Keratinocyte (primary cell): ENCODE data around the gene MAML2. TPM values are rescaled to one million over a fixed set of nuclear protein-coding genes. Genes with fewer than 3 reads are reported as not detected.

ENCODE experiments used
- DNase-seq: peaks from one replicate; pipeline ENCODE4 v3.0.0-alpha.2; 2011; ENCODE audit warnings: low read depth, missing footprints, low spot score
- FAIRE-seq: peaks from 2 replicates; lab custom pipeline; 2011; peaks lifted over from hg19 to GRCh38; lab: Jason Lieb, UNC
- H2AFZ ChIP-seq: 2 replicates; pipeline ENCODE4 v1.6.0; 2012; ENCODE audit warnings: low read length, control low read depth, inconsistent platforms; ENCODE audit not compliant: control insufficient read depth
- H3K27ac ChIP-seq: 2 replicates; pipeline ENCODE4 v1.5.1; 2011; ENCODE audit warnings: low read length; ENCODE audit not compliant: control insufficient read depth, insufficient read depth
- H3K27me3 ChIP-seq: 3 replicates; pipeline ENCODE4 v1.6.0; 2011; ENCODE audit warnings: low read length; ENCODE audit not compliant: control insufficient read depth, insufficient read depth; ENCODE audit errors: extremely low read depth
- H3K36me3 ChIP-seq, 2 experiments: 2 replicates in 1 of 2; 3 replicates in 1 of 2; pipeline ENCODE4 v1.5.1; 2011; ENCODE audit warnings: low read length in 2 of 2, mild to moderate bottlenecking in 1 of 2; ENCODE audit not compliant: control insufficient read depth in 2 of 2, insufficient read depth in 2 of 2; ENCODE audit errors: extremely low read depth in 1 of 2
- H3K4me1 ChIP-seq: 3 replicates; pipeline ENCODE4 v1.5.1; 2011; ENCODE audit warnings: low read length; ENCODE audit not compliant: control insufficient read depth, insufficient read depth; ENCODE audit errors: extremely low read depth
- H3K4me2 ChIP-seq: 3 replicates; pipeline ENCODE4 v1.6.0; 2011; ENCODE audit warnings: low read depth, low read length; ENCODE audit not compliant: control insufficient read depth, insufficient read depth; ENCODE audit errors: extremely low read depth
- H3K4me3 ChIP-seq, 3 experiments: fragments of 200-600 bp in 1 of 3; sonication (generic) in 1 of 3; 2 replicates in 2 of 3; 3 replicates in 1 of 3; pipeline ENCODE4 v1.5.1; 2011 to 2016; ENCODE audit warnings: low read length in 3 of 3, mild to moderate bottlenecking in 3 of 3, control low read depth in 2 of 3, inconsistent platforms in 1 of 3, low read depth in 1 of 3, mixed read lengths in 1 of 3, mixed run types in 1 of 3, moderate library complexity in 1 of 3; ENCODE audit not compliant: control insufficient read depth in 2 of 3, insufficient read depth in 2 of 3; ENCODE audit errors: extremely low read depth in 1 of 3
- H3K79me2 ChIP-seq: 2 replicates; pipeline ENCODE4 v1.6.0; 2012; ENCODE audit warnings: low read length; ENCODE audit not compliant: control insufficient read depth, insufficient read depth
- H3K9ac ChIP-seq: 3 replicates; pipeline ENCODE4 v1.6.0; 2011; ENCODE audit warnings: low read length; ENCODE audit not compliant: control insufficient read depth, insufficient read depth; ENCODE audit errors: extremely low read depth
- H3K9me1 ChIP-seq: 3 replicates; pipeline ENCODE4 v1.6.0; 2011; ENCODE audit warnings: low read length; ENCODE audit not compliant: control insufficient read depth, insufficient read depth; ENCODE audit errors: extremely low read depth
- H3K9me3 ChIP-seq: 2 replicates; pipeline ENCODE4 v1.5.1; 2012; ENCODE audit warnings: low read depth, low read length; ENCODE audit not compliant: control insufficient read depth
- H4K20me1 ChIP-seq: 3 replicates; pipeline ENCODE4 v1.6.0; 2011; ENCODE audit warnings: low read length; ENCODE audit not compliant: control insufficient read depth, insufficient read depth; ENCODE audit errors: extremely low read depth
- EZH2 ChIP-seq: IDR thresholded peaks from one replicate; pipeline ENCODE4 v1.6.1; 2012; ENCODE audit warnings: inconsistent platforms, mild to moderate bottlenecking, low read length, moderate library complexity
- dilution Hi-C: fragments of 300-500 bp; cut with MboI; formaldehyde crosslinking; loops from one replicate; pipeline ENCODE4 v1.7.0; 2020; ENCODE audit warnings: low sequenced_read_pairs; ENCODE audit not compliant: extremely low pct_ligation_motif_present
- polyA plus RNA-seq, 5 experiments: library from polyadenylated mRNA; depleted of rRNA in 3 of 5; stranded (reverse) in 3 of 5; stranded (forward) in 1 of 5; unstranded in 1 of 5; fragments of >200 nt; gene quantifications; 1 replicate in 1 of 5; 2 replicates in 3 of 5; 3 replicates in 1 of 5; pipeline versions ENCODE4 v1.2.1 to v1.2.3, GENCODE V29; 2011 to 2012; ENCODE audit warnings: missing spikeins in 2 of 5, low read depth in 1 of 5, low replicate concordance in 1 of 5
- TF ChIP-seq, protein P1 (sequence below), 3 experiments: IDR thresholded peaks in 1 of 3; conservative IDR thresholded peaks in 1 of 3; optimal IDR thresholded peaks in 1 of 3; 2 replicates in 2 of 3; 3 replicates in 1 of 3; pipeline versions ENCODE3 to v1.5.1; 2011; ENCODE audit warnings: low read length in 3 of 3, mild to moderate bottlenecking in 3 of 3, moderate library complexity in 2 of 3, control low read depth in 1 of 3, inconsistent platforms in 1 of 3; ENCODE audit not compliant: insufficient read depth in 2 of 3; ENCODE audit errors: extremely low read depth in 1 of 3

MAML2 gene
- polyA plus RNA-seq, 1 donor (not counting 4 experiments of a cell fraction or from before 2014, with no cell fraction given): 4.2 TPM

- dilution Hi-C loops: no loop called here
- Histone ChIP-seq H3K27me3 (no peaks in the 10 kb centered on the region), H4K20me1 (no peaks in the 10 kb centered on the region), H3K4me1 (peaks cover 29% of the 10 kb centered on the region), H3K9me3 (no peaks in the 10 kb centered on the region), H3K79me2 (no peaks in the 10 kb centered on the region), H3K4me2 (no peak overlapping the region), H3K27ac (no peak overlapping the region), H3K36me3 (no peaks in the 10 kb centered on the region), H3K9ac (no peak overlapping the region), H3K9me1 (peaks cover 4% of the 10 kb centered on the region), H3K4me3 (no peak overlapping the region), H2AFZ (no peak overlapping the region)
- FAIRE-seq: no peak
- TF ChIP-seq EZH2: no peak
- TF ChIP-seq, protein P1, sequence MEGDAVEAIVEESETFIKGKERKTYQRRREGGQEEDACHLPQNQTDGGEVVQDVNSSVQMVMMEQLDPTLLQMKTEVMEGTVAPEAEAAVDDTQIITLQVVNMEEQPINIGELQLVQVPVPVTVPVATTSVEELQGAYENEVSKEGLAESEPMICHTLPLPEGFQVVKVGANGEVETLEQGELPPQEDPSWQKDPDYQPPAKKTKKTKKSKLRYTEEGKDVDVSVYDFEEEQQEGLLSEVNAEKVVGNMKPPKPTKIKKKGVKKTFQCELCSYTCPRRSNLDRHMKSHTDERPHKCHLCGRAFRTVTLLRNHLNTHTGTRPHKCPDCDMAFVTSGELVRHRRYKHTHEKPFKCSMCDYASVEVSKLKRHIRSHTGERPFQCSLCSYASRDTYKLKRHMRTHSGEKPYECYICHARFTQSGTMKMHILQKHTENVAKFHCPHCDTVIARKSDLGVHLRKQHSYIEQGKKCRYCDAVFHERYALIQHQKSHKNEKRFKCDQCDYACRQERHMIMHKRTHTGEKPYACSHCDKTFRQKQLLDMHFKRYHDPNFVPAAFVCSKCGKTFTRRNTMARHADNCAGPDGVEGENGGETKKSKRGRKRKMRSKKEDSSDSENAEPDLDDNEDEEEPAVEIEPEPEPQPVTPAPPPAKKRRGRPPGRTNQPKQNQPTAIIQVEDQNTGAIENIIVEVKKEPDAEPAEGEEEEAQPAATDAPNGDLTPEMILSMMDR (optimal IDR thresholded peaks at IDR 0.05 in 1 of 3, IDR thresholded peaks at IDR 0.05 in 1 of 3, conservative IDR thresholded peaks at IDR 0.05 in 1 of 3; ENCODE audit: extremely low read depth in 1 of 3, insufficient read depth in 2 of 3, low read length in 3 of 3): no peak
- no peak for DNase-seq
Observed at GRCh38 chr11:96105197-96105895, 237.6 kb downstream of the MAML2 start.

- no peaks in the 10 kb centered on the region for H3K79me2 ChIP-seq
- H4K20me1 ChIP-seq: no peaks in the 10 kb centered on the region
- peaks cover 4% of the 10 kb centered on the region for H3K9me1 ChIP-seq
- FAIRE-seq: no peak
- no peak overlapping the region for H3K4me3 ChIP-seq
- no peak overlapping the region for H2AFZ ChIP-seq
- H3K9ac ChIP-seq: no peak overlapping the region
- no peaks in the 10 kb centered on the region for H3K9me3 ChIP-seq
- no peaks in the 10 kb centered on the region for H3K27me3 ChIP-seq
- H3K4me1 ChIP-seq: peaks cover 23% of the 10 kb centered on the region
- no peak for DNase-seq
- no peaks in the 10 kb centered on the region for H3K36me3 ChIP-seq
- H3K4me2 ChIP-seq: no peak overlapping the region
- no peak for TF ChIP-seq EZH2
- TF ChIP-seq, protein P1 (optimal IDR thresholded peaks at IDR 0.05 in 1 of 3, IDR thresholded peaks at IDR 0.05 in 1 of 3, conservative IDR thresholded peaks at IDR 0.05 in 1 of 3; ENCODE audit: extremely low read depth in 1 of 3, insufficient read depth in 2 of 3, low read length in 3 of 3): no peak
- dilution Hi-C loops: no loop called here
- no peak overlapping the region for H3K27ac ChIP-seq
Observed at GRCh38 chr11:96104496-96104895, 238.5 kb downstream of the MAML2 start.
